GM19099 (cell line): ENCODE measurements around the gene CA12.

Experiments used
- POLR2A ChIP-seq: IDR thresholded peaks from 3 replicates; pipeline ENCODE4 v1.6.1; 2011; ENCODE audit warnings: low read depth; ENCODE audit not compliant: insufficient read length; ENCODE audit errors: extremely low read depth

Gene CA12

GRCh38 chr15:63387748-63388493 lies 6.3 kb upstream of the CA12 start:
- no peak for TF ChIP-seq POLR2A

GRCh38 chr15:63385911-63386531 lies 4.4 kb upstream of the CA12 start:
- TF ChIP-seq POLR2A: no peak

GRCh38 chr15:63384906-63385305 lies 3.3 kb upstream of the CA12 start:
- TF ChIP-seq POLR2A: no peak

- TF ChIP-seq POLR2A: no peak
Observed at GRCh38 chr15:63382966-63383710, 1.5 kb upstream of the CA12 start.

GRCh38 chr15:63380808-63381282 lies 801 bp downstream of the CA12 start:
- TF ChIP-seq POLR2A: no peak

GRCh38 chr15:63380151-63380807 lies 1.4 kb downstream of the CA12 start:
- no peak for TF ChIP-seq POLR2A

- no peak for TF ChIP-seq POLR2A
Observed at GRCh38 chr15:63379492-63380150, 2.0 kb downstream of the CA12 start.

GRCh38 chr15:63378946-63379345 lies 2.7 kb downstream of the CA12 start:
- TF ChIP-seq POLR2A: no peak

- TF ChIP-seq POLR2A: no peak
Observed at GRCh38 chr15:63374686-63375520, 6.7 kb downstream of the CA12 start.

GRCh38 chr15:63373866-63374548 lies 7.6 kb downstream of the CA12 start:
- TF ChIP-seq POLR2A: no peak

- TF ChIP-seq POLR2A: no peak
Observed at GRCh38 chr15:63373330-63373729, 8.3 kb downstream of the CA12 start.

- no peak for TF ChIP-seq POLR2A
Observed at GRCh38 chr15:63372753-63373152, 8.9 kb downstream of the CA12 start.

- TF ChIP-seq POLR2A: no peak
Observed at GRCh38 chr15:63372018-63372705, 9.5 kb downstream of the CA12 start.
